Hippocampal formation (tissue), 2 donors: Measurements from ENCODE around the gene KCNE5.
"Not testable (repeated sequence)": the region's sequence is repeated elsewhere in the genome, so short reads cannot be mapped to it uniquely, and the experiment has no call there.

Source experiments
- DNase-seq, 2 donors: peaks; one replicate each; lab custom pipeline; 2025; lab: John Stamatoyannopoulos, UW

KCNE5 gene, protein sequence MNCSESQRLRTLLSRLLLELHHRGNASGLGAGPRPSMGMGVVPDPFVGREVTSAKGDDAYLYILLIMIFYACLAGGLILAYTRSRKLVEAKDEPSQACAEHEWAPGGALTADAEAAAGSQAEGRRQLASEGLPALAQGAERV

DNA sequence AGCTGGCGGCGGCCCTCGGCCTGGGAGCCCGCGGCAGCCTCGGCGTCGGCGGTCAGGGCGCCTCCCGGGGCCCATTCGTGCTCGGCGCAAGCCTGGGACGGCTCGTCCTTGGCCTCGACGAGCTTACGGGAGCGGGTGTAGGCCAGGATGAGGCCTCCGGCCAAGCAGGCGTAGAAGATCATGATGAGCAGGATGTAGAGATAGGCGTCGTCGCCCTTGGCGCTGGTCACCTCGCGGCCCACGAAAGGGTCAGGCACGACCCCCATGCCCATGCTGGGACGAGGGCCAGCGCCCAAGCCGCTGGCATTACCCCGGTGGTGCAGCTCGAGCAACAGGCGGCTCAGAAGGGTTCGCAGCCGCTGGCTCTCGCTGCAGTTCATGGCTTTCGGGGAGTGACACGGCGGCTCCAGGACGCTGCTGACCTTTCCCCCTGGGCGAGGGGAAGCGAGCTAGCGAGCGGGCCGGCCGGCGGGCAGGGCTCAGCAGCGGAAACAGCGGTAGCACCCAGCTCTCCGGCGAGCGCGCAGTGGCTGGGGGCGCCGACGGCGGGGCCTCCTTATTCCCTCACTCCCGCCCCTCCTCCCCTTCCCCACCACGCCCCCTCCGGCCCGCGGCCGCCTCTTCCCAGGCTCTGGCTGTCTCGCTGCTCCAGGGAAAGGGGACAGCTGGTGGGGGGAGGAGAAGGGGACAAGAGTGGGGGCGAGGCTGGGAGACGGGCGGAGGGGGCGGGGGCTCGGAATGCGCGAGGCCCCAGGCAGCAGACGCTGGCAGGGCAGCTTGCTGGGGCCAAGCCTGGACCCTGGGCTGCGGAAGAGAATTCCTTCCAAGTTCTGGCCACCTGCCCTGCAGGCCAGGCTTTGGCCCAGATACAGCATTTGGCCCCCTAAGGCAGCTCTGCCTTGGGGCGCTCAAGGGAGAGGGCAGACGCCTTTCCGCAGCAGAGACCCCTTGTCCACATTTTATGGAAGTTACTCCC, at the start of gene KCNE5:
TSS of gene KCNE5 (minus strand) at position 532 of the 976 bp plus-strand sequence. CDS start at position 380, 152 bp downstream.
- no peak for DNase-seq

DNA sequence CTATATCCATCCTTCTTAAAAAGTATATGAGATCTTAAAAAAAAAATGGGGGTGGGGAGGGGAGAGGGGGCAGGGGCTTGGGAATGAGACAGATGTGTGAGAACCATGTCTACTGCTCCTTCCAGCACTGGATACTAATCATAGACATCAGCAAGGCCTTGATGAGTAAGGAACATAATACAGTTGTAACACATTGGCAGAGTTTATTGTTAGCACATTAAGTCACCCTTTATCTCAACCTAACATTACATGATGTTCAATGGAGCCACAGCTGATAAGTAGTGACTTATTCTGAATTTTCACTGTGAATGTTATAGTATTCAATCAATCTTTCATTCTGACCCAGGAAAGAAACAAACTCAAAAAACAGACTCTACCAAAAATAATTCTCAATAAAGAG, 47.3 kb upstream of the KCNE5 start:
- DNase-seq: no peak

DNA sequence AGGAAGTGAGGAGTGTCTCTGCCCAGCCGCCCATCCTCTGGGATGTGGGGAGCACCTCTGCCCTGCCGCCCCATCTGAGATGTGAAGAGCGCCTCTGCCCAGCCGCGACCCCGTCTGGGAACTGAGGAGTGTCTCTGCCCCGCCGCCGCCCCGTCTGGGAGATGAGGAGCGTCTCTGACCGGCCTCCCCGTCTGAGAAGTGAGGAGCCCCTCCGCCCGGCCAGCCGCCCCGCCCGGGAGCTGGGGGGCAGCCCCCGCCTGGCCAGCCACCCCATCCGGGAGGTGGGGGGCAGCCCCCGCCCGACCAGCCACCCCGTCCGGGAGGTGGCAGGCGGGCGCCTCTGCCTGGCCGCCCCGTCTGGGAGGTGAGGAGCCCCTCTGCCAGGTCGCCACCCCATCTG, 46.2 kb upstream of the KCNE5 start:
- not testable (repeated sequence) for DNase-seq

- no peak for DNase-seq
Measured at GRCh38 chrX:109667986-109668385, 43.0 kb upstream of the KCNE5 start.

DNA sequence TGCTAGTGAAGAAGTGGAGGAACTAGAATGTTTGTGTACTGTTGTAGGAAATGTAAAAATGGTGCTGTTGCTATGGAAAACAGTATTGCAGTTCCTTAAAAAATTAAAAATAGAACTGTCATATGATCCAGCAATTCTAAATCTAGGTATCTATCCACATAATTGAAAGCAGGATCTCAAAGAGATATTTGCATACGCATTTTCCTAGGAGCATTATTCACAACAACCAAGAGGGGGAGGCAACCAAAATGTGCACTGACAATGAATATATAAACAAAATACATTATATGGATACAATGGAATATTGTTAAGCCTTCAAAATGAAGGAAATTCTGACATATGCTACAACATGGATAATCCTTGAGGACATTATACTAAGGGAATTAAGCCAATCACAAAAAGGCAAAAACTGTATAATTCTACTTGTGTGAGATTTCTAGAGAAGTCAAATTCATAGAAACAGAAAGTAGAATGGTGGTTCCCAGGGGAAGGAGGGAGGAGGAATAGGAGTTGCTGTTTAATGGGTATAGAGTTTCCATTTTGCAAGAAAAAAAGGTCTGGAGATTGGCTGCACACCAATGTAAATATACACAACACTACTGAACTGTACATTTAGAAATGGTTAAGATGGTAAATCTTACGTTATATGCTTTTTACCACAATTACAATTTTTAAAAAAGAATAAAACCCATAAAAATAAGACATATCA, 35.6 kb upstream of the KCNE5 start:
- DNase-seq: no peak

DNA sequence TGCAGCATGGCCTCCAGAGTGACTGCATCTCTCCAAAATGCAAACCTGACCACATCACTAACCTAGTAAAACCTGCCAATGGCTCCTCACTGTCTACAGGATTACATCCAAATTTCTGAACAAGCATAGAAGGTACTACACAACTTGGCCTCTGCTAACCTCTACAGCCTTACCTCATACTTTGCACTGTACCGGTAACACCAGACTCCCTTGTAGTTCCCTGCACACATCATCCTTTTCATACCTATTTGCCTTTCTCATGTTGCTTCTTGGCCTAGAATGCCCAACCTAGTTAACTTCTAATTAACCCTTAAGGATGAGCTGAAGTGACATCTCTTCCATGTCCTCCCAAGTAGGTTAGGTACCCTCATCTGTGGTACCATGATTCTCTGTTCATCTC, 33.4 kb upstream of the KCNE5 start:
- DNase-seq: no peak

- not testable (repeated sequence) for DNase-seq
Measured at GRCh38 chrX:109657364-109657763, 32.4 kb upstream of the KCNE5 start.

- DNase-seq: no peak
Measured at GRCh38 chrX:109656774-109657173, 31.8 kb upstream of the KCNE5 start.

- no peak for DNase-seq
Measured at GRCh38 chrX:109655502-109656201, 30.7 kb upstream of the KCNE5 start.

DNA sequence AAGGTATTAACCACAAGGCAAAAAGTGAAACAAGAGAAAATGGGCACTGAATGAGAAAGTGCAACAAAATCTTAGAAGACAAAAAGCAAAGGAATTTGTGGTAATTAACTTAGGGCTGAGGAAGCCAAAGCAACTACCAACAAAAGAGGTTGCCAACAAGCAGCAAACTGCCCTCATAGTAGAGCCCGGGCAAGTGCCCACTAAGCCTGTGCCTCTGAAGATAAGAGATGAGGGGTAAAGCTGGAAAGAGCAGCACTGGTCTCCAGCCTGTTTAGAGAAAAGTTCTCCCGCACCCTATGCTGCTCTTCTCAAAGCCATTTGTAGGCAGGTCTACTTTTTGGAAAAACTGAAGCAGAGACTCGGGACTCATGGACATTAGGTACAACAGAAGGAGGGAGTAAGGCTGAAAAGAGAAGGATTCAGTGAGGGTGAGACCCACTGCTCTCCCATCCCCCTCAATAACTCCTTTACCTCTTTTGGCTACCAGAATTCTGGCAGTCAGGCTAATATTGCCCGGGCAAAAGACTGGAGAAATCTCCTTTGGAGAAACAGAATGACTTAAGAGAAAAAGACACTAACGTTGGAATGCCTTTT, 29.6 kb upstream of the KCNE5 start:
- no peak for DNase-seq

DNA sequence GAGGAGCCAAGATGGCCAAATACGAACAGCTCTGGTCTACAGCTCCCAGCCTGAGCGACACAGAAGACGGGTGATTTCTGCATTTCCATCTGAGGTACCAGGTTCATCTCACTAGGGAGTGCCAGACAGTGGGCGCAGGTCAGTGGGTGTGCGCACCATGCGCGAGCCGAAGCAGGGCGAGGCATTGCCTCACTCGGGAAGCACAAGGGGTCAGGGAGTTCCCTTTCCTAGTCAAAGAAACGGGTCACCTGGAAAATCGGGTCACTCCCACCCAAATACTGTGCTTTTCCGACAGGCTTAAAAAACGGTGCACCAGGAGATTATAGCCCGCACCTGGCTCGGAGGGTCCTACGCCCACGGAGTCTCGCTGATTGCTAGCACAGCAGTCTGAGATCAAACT, 19.7 kb upstream of the KCNE5 start:
- not testable (repeated sequence) for DNase-seq

GRCh38 chrX:109643687-109644086, 18.7 kb upstream of the KCNE5 start:
- DNase-seq: no peak

GRCh38 chrX:109638158-109638557, 13.2 kb upstream of the KCNE5 start:
- DNase-seq: no peak

DNA sequence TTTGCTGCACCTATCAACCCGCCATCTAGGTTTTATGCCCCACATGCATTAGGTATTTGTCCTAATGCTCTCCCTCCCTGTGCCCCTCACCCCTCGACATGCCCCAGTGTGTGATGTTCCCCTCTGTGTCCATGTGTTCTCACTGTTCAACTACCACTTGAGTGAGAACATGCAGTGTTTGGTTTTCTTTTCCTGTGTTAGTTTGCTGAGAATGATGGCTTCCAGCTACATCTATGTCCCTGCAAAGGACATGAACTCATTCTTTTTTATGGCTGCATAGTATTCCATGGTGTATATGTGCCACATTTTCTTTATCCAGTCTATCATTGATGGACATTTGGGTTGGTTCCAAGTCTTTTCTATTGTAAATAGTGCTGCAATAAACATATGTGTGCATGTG, 12.5 kb upstream of the KCNE5 start:
- DNase-seq: not testable (repeated sequence)

- no peak for DNase-seq
Measured at GRCh38 chrX:109635146-109635545, 10.2 kb upstream of the KCNE5 start.

DNA sequence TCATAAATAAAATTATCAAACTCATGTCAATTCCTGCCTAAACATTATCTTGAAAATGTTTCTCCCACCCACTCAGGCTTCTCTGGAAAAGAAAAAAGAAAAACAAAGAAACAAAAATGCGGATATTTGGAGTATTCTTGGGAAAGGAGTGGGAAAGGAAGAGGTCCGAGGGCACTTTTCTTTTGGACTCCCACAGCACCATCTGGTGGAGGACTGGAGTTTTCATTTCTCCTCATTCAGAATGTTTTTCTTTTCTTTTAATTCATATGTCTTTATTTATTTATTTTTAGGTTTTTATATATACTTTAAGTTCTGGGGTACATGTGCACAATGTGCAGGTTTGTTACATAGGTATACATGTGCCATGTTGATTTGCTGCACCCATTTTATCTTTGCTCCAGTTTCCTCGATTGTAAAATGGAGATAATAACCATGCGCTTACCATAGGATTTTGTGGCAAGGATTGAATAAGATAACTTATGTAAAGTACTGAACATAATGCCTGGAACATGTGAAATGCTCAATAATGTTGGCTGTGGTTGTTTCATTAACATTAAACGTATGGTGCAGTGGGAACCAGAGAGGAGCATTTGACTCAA, 8.0 kb upstream of the KCNE5 start:
- DNase-seq: peak in 1 of 2 donors; percentile 15

GRCh38 chrX:109629310-109629709, 4.3 kb upstream of the KCNE5 start:
- DNase-seq: peak; percentile 2 to 8

DNA sequence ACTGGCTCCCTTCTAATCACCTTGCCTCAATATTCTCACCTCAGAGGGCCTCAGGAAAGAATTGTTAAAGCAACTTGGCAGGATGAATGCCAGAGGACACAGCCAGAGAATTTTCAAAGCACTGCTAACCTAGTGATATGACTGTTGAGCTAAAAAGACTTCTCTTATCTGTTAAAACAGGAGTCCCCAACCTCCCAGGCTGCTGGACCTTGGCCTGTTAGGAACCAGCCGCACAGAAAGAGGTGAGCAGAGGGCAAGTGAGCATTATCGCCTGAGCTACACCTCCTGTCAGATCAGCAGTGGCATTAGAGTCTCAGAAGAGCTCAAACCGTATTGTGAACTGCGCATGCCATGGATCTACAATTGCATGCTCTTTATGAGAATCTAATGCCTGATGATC, 1.7 kb upstream of the KCNE5 start:
- no peak for DNase-seq

DNA sequence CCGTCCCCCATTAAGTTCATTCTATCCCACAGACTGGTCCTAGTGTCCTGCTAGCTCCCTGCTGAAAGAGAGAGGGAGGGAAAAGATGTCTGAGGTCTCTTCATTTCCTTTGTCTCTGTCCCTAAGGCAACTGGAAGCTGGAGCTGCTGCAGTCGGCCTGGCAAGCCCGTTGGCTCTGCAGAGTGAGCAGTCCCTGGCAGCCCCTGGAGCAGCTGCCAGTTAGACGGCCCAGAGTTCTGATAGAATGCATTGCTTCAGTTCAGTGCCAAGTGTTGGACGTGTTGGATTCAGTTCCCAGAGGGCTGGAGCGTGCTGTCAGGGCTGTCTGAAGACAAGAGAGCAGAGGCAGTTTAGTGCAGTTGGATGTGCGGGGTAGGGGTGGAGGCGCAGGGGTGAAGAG, 975 bp downstream of the KCNE5 start:
- peak in 1 of 2 donors; percentile 2 for DNase-seq

DNA sequence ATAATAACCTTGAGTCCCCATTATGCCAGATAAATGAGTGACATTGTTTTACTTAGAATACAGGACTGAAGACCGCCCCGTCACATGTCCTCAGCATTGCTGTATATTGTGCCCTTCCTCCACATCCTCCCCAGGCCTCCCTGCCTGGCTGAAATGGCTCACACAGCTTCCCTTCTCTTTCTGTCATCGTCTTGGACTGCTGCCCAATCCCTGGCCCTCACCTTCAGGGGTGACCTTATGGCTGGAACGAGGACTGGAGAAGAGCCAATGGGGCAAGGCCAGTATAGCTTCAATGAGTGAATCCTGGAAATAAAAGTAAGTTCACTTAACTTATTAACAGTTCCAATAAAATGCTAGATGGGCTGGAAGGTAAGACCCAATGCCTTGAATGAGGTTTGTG, 2.7 kb downstream of the KCNE5 start:
- DNase-seq: no peak

- DNase-seq: no peak
Measured at GRCh38 chrX:109619771-109620170, 5.2 kb downstream of the KCNE5 start.
